ENCODE measurements around the gene THSD7A.
A peak's percentile ranks its signal among the peaks of the same experiment; 100 is the strongest.

THSD7A gene, protein sequence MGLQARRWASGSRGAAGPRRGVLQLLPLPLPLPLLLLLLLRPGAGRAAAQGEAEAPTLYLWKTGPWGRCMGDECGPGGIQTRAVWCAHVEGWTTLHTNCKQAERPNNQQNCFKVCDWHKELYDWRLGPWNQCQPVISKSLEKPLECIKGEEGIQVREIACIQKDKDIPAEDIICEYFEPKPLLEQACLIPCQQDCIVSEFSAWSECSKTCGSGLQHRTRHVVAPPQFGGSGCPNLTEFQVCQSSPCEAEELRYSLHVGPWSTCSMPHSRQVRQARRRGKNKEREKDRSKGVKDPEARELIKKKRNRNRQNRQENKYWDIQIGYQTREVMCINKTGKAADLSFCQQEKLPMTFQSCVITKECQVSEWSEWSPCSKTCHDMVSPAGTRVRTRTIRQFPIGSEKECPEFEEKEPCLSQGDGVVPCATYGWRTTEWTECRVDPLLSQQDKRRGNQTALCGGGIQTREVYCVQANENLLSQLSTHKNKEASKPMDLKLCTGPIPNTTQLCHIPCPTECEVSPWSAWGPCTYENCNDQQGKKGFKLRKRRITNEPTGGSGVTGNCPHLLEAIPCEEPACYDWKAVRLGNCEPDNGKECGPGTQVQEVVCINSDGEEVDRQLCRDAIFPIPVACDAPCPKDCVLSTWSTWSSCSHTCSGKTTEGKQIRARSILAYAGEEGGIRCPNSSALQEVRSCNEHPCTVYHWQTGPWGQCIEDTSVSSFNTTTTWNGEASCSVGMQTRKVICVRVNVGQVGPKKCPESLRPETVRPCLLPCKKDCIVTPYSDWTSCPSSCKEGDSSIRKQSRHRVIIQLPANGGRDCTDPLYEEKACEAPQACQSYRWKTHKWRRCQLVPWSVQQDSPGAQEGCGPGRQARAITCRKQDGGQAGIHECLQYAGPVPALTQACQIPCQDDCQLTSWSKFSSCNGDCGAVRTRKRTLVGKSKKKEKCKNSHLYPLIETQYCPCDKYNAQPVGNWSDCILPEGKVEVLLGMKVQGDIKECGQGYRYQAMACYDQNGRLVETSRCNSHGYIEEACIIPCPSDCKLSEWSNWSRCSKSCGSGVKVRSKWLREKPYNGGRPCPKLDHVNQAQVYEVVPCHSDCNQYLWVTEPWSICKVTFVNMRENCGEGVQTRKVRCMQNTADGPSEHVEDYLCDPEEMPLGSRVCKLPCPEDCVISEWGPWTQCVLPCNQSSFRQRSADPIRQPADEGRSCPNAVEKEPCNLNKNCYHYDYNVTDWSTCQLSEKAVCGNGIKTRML (N-terminal part only)

DNA sequence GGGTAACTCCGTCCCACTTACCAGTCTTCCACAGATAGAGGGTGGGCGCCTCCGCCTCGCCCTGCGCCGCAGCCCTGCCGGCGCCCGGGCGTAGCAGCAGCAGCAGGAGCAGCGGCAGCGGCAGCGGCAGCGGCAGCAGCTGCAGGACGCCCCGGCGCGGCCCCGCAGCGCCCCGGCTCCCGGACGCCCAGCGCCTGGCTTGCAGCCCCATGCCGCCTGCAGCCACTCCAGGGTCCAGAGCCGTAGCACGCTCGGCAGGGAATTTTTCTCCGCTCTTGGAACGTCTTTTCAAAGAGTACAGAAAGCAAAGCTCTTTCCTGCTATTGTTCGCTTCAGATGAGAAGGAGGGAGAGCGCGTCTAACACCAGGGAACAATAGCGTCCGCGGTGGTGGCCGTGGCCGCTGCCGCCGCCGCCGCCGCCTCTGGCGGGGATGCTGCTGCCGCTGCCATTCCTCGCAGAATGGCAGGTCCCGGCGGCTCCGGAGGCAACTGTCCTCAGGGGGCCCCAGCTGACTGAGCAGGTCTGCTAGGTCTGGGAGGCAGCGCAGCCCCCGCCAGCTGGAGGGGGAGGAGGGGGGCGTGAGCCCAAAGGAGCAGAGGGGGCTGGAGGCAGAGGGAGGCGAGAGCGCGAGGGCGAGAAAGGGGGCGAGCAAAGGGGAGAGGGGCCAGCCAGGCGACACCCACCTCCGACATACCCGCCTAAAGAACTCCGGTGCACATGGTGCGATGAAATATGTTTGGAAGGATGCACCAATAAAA is at the start of gene THSD7A:
Gene THSD7A (minus strand): TSS at position 463 of the 760 bp plus-strand sequence. CDS start 252 bp downstream, at position 211.
- no peak within 1 kb of the TSS for H3K27ac ChIP-seq (ENCODE audit: low read depth, low read length)
- no peaks in the 10 kb centered on the region for H3K36me3 ChIP-seq (ENCODE audit: control insufficient read depth, insufficient read depth, low read length)
- no peaks in the 10 kb centered on the region for H3K9me3 ChIP-seq (ENCODE audit: control insufficient read depth, insufficient read depth, low read depth, low read length)
- H3K4me3 ChIP-seq (ENCODE audit: low read depth, low read length): peak within 1 kb of the TSS; percentile 80
- peaks cover 11% of the 10 kb centered on the region for H3K4me1 ChIP-seq (ENCODE audit: control insufficient read depth, insufficient read depth, low read length)
- H3K27me3 ChIP-seq (ENCODE audit: control insufficient read depth, insufficient read depth, low read length): peaks cover 24% of the 10 kb centered on the region
- H3K9ac ChIP-seq (ENCODE audit: low read length): peak within 1 kb of the TSS; percentile 46

DNA sequence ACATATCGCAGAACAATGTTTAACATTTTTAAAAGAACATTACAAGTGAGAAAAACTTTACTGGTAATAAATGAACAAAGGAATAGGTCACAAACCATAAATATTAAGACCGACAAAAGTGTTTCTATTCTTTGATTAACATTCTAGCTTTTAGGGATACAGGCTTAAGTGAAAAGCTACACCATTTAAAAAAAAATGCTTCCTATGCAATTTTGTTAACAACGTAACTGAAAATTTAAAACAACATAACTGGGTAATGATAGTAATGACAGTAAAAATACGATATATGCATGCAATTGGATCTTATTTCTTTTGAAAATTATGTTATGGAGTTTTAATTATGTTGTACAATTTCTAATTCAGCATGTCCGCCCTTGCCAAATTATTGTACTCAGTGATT is 49.7 kb upstream of the THSD7A start:
- Histone ChIP-seq H3K4me3 (ENCODE audit: low read depth, low read length) (no peak overlapping the region), H3K9me3 (ENCODE audit: control insufficient read depth, insufficient read depth, low read depth, low read length) (no peaks in the 10 kb centered on the region), H3K36me3 (ENCODE audit: control insufficient read depth, insufficient read depth, low read length) (no peaks in the 10 kb centered on the region), H3K27me3 (ENCODE audit: control insufficient read depth, insufficient read depth, low read length) (no peaks in the 10 kb centered on the region), H3K27ac (ENCODE audit: low read depth, low read length) (no peak overlapping the region), H3K4me1 (ENCODE audit: control insufficient read depth, insufficient read depth, low read length) (no peaks in the 10 kb centered on the region), H3K9ac (ENCODE audit: low read length) (no peak overlapping the region)

DNA sequence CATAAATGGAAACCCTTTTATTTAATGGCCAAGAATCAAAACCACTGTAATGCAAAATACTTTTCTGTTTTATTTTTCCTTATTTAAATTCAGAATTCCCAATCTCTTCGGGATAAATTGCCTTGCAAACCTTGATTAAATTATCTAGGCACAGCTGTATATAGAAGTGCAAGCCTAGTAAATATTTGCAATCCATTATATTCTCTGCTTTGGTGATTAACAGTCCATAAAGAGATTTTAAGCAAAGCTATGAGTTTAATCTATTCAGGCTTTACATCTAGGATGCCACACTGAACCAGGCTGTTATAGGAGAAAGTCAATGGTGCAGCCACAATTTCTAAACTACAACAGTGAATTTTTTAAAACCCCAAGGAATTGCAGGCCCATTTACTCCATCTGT is 43.6 kb upstream of the THSD7A start:
- Histone ChIP-seq H3K27me3 (ENCODE audit: control insufficient read depth, insufficient read depth, low read length) (no peaks in the 10 kb centered on the region), H3K36me3 (ENCODE audit: control insufficient read depth, insufficient read depth, low read length) (no peaks in the 10 kb centered on the region), H3K4me1 (ENCODE audit: control insufficient read depth, insufficient read depth, low read length) (no peaks in the 10 kb centered on the region), H3K4me3 (ENCODE audit: low read depth, low read length) (no peak overlapping the region), H3K9ac (ENCODE audit: low read length) (no peak overlapping the region), H3K9me3 (ENCODE audit: control insufficient read depth, insufficient read depth, low read depth, low read length) (no peaks in the 10 kb centered on the region), H3K27ac (ENCODE audit: low read depth, low read length) (no peak overlapping the region)

- no peak overlapping the region for H3K9ac ChIP-seq (ENCODE audit: low read length)
- H3K27me3 ChIP-seq (ENCODE audit: control insufficient read depth, insufficient read depth, low read length): no peaks in the 10 kb centered on the region
- H3K36me3 ChIP-seq (ENCODE audit: control insufficient read depth, insufficient read depth, low read length): no peaks in the 10 kb centered on the region
- H3K9me3 ChIP-seq (ENCODE audit: control insufficient read depth, insufficient read depth, low read depth, low read length): peaks cover 25% of the 10 kb centered on the region
- H3K27ac ChIP-seq (ENCODE audit: low read depth, low read length): no peak overlapping the region
- no peak overlapping the region for H3K4me3 ChIP-seq (ENCODE audit: low read depth, low read length)
- H3K4me1 ChIP-seq (ENCODE audit: control insufficient read depth, insufficient read depth, low read length): no peaks in the 10 kb centered on the region
Measured at GRCh38 chr7:11865671-11866070, 33.7 kb upstream of the THSD7A start.

- H3K4me3 ChIP-seq (ENCODE audit: low read depth, low read length): no peak overlapping the region
- 0 out of 2 replicates have a peak, but pooled peaks cover 2% of the 10 kb centered on the region for H3K9me3 ChIP-seq (ENCODE audit: control insufficient read depth, insufficient read depth, low read depth, low read length)
- no peaks in the 10 kb centered on the region for H3K36me3 ChIP-seq (ENCODE audit: control insufficient read depth, insufficient read depth, low read length)
- H3K4me1 ChIP-seq (ENCODE audit: control insufficient read depth, insufficient read depth, low read length): no peaks in the 10 kb centered on the region
- H3K9ac ChIP-seq (ENCODE audit: low read length): no peak overlapping the region
- no peaks in the 10 kb centered on the region for H3K27me3 ChIP-seq (ENCODE audit: control insufficient read depth, insufficient read depth, low read length)
- no peak overlapping the region for H3K27ac ChIP-seq (ENCODE audit: low read depth, low read length)
Measured at GRCh38 chr7:11858622-11859302, 26.8 kb upstream of the THSD7A start.

DNA sequence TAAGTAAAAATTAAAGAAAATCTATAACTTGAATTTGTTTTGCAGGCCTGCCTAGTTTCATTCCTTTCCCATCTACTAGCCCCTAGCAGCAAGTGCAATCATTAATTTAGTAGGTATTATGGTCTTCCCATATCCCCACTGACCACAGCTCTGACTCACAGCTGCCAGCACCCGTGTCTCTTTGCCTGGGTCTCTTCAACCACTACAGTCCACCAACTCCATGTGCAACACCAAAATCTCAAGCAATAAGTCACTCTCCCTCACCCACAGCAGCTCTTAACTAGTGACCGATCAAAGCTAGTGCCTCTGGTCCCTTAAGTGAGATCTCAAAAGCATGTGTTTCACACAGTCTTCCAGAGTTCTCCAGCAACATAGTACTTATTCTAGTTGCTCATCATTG is 26.0 kb upstream of the THSD7A start:
- no peak overlapping the region for H3K27ac ChIP-seq (ENCODE audit: low read depth, low read length)

DNA sequence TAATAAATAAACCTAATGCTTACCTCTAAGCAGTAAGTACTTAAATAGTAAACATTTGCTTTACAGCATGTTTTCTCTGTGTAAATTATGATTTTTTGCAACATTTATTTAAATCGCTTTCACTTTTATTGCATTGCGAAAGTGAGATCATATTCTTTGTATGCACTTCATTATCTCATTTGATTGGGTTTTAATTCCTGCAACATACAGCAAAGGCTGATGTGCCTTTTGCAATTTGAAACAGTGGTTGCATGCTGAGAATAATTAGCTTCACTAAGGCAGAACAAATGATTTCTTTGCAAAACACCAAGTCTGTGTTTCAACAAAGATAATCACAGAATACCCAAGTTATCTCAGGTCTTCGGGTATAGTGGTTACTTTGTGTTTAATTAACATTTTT is 16.3 kb upstream of the THSD7A start:
- H3K9me3 ChIP-seq (ENCODE audit: control insufficient read depth, insufficient read depth, low read depth, low read length): no peaks in the 10 kb centered on the region
- H3K36me3 ChIP-seq (ENCODE audit: control insufficient read depth, insufficient read depth, low read length): no peaks in the 10 kb centered on the region
- H3K4me1 ChIP-seq (ENCODE audit: control insufficient read depth, insufficient read depth, low read length): peaks cover 26% of the 10 kb centered on the region; the same call in 1 of the 2 replicates
- no peaks in the 10 kb centered on the region for H3K27me3 ChIP-seq (ENCODE audit: control insufficient read depth, insufficient read depth, low read length)
- H3K9ac ChIP-seq (ENCODE audit: low read length): no peak overlapping the region
- no peak overlapping the region for H3K27ac ChIP-seq (ENCODE audit: low read depth, low read length)
- no peak overlapping the region for H3K4me3 ChIP-seq (ENCODE audit: low read depth, low read length)

More for the DNA sequence above, 26.0 kb upstream of the THSD7A start:
- H3K36me3 ChIP-seq (ENCODE audit: control insufficient read depth, insufficient read depth, low read length): no peaks in the 10 kb centered on the region
- no peaks in the 10 kb centered on the region for H3K27me3 ChIP-seq (ENCODE audit: control insufficient read depth, insufficient read depth, low read length)
- no peaks in the 10 kb centered on the region for H3K4me1 ChIP-seq (ENCODE audit: control insufficient read depth, insufficient read depth, low read length)
- H3K9me3 ChIP-seq (ENCODE audit: control insufficient read depth, insufficient read depth, low read depth, low read length): 0 out of 2 replicates have a peak, but pooled peaks cover 2% of the 10 kb centered on the region
- H3K9ac ChIP-seq (ENCODE audit: low read length): no peak overlapping the region
- no peak overlapping the region for H3K4me3 ChIP-seq (ENCODE audit: low read depth, low read length)

DNA sequence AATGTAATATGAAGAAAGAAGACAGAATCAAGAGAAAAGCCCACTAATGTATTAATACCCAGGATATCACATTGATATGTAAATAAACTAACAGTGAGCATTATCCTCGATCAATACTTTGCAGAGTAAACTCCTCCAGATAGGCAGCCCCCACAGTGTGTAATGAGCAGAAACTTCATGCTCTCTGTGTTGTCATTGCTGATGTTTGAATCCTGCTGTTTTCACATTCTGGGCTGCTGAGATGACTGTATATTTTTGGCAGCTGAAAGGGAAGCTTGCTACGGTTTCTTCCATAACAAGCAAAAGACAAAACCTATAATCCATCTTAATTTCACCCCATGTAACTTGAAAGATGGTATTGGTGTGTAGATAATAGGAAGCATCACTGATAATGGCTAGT is 15.3 kb upstream of the THSD7A start:
- peaks cover 26% of the 10 kb centered on the region; the same call in 1 of the 2 replicates for H3K4me1 ChIP-seq (ENCODE audit: control insufficient read depth, insufficient read depth, low read length)
- no peaks in the 10 kb centered on the region for H3K9me3 ChIP-seq (ENCODE audit: control insufficient read depth, insufficient read depth, low read depth, low read length)
- no peak overlapping the region for H3K9ac ChIP-seq (ENCODE audit: low read length)
- H3K27ac ChIP-seq (ENCODE audit: low read depth, low read length): no peak overlapping the region
- H3K27me3 ChIP-seq (ENCODE audit: control insufficient read depth, insufficient read depth, low read length): no peaks in the 10 kb centered on the region
- no peak overlapping the region for H3K4me3 ChIP-seq (ENCODE audit: low read depth, low read length)
- no peaks in the 10 kb centered on the region for H3K36me3 ChIP-seq (ENCODE audit: control insufficient read depth, insufficient read depth, low read length)

- Histone ChIP-seq H3K36me3 (ENCODE audit: control insufficient read depth, insufficient read depth, low read length) (no peaks in the 10 kb centered on the region), H3K4me3 (ENCODE audit: low read depth, low read length) (peak overlapping the region; percentile 16), H3K27me3 (ENCODE audit: control insufficient read depth, insufficient read depth, low read length) (no peaks in the 10 kb centered on the region), H3K27ac (ENCODE audit: low read depth, low read length) (no peak overlapping the region; the same call in 1 of the 2 replicates), H3K9me3 (ENCODE audit: control insufficient read depth, insufficient read depth, low read depth, low read length) (no peaks in the 10 kb centered on the region), H3K9ac (ENCODE audit: low read length) (no peak overlapping the region), H3K4me1 (ENCODE audit: control insufficient read depth, insufficient read depth, low read length) (peaks cover 26% of the 10 kb centered on the region; the same call in 1 of the 2 replicates)
Measured at GRCh38 chr7:11846361-11846955, 14.5 kb upstream of the THSD7A start.
